Spleen (tissue), 11 donors: ENCODE measurements around the gene RPS3A. TPM values are rescaled to one million over a fixed set of nuclear protein-coding genes. Genes with fewer than 3 reads are reported as not detected.

Experiments
- DNase-seq: peaks from one replicate; pipeline ENCODE4 v3.0.0-alpha.2; 2020
- H3K27ac ChIP-seq, 8 donors: fragments of 200-600 bp; sonication (generic) in 7 of 8; 1 replicate in 4 of 8; 2 replicates in 4 of 8; pipeline versions ENCODE4 v1.5.0 to v1.8.0; 2016 to 2021; ENCODE audit warnings: inconsistent platforms in 4 of 8, mild to moderate bottlenecking in 4 of 8, moderate library complexity in 1 of 8
- H3K27me3 ChIP-seq, 7 donors: fragments of 200-600 bp; sonication (generic) in 6 of 7; replicated peaks in 1 of 7; 1 replicate in 4 of 7; 2 replicates in 3 of 7; pipeline versions ENCODE4 v1.5.0 to v1.8.0; 2016 to 2021; ENCODE audit warnings: inconsistent platforms in 3 of 7, mild to moderate bottlenecking in 1 of 7
- H3K36me3 ChIP-seq, 6 donors: fragments of 200-600 bp; sonication (generic) in 5 of 6; 1 replicate in 4 of 6; 2 replicates in 2 of 6; pipeline versions ENCODE4 v1.5.0 to v1.8.0; 2016 to 2021; ENCODE audit warnings: inconsistent platforms in 2 of 6
- H3K4me1 ChIP-seq, 6 donors: fragments of 200-600 bp; sonication (generic) in 5 of 6; 1 replicate in 3 of 6; 2 replicates in 3 of 6; pipeline versions ENCODE4 v1.5.0 to v1.8.0; 2016 to 2021; ENCODE audit warnings: inconsistent platforms in 3 of 6
- H3K4me3 ChIP-seq, 8 donors: fragments of 200-600 bp; sonication (generic) in 7 of 8; 1 replicate in 4 of 8; 2 replicates in 4 of 8; pipeline versions ENCODE4 v1.5.0 to v1.8.0; 2016 to 2021; ENCODE audit warnings: inconsistent platforms in 4 of 8, mild to moderate bottlenecking in 4 of 8, moderate library complexity in 2 of 8
- H3K9me3 ChIP-seq, 8 donors: fragments of 200-600 bp; sonication (generic) in 7 of 8; 1 replicate in 4 of 8; 2 replicates in 4 of 8; pipeline versions ENCODE4 v1.5.0 to v1.8.0; 2016 to 2021; ENCODE audit warnings: inconsistent platforms in 4 of 8
- POLR2A ChIP-seq, 3 donors: fragments of 450-650 bp; IDR thresholded peaks; one replicate each; pipeline ENCODE4 v1.5.1; 2017; ENCODE audit warnings: antibody characterized with exemption in 3 of 3, mild to moderate bottlenecking in 1 of 3
- POLR2AphosphoS5 ChIP-seq, 3 donors: sonication (generic); formaldehyde crosslinking; IDR thresholded peaks; one replicate each; pipeline ENCODE4 v1.5.1; 2017; ENCODE audit warnings: antibody characterized with exemption in 3 of 3
- WGBS, 5 donors: extraction: QIAGEN DNeasy Blood & Tissue Kit in 3 of 5; methylation state at CpG; one replicate each; pipeline versions ENCODE4 v1.1.5 to v1.1.7; 2013 to 2018; 5-methylcytosine and 5-hydroxymethylcytosine counted together
- intact Hi-C: fragments of 100-400 bp; cut with DNase I; formaldehyde crosslinking; loops from one replicate; pipeline ENCODE4 v1.15.0; 2023; ENCODE audit warnings: low total_unique reads
- polyA plus RNA-seq, 3 donors: library from polyadenylated mRNA; stranded (reverse); fragments of 200-250 nt; gene quantifications; one replicate each; pipeline ENCODE4 v1.2.1, GENCODE V29; 2013
- small RNA-seq, 4 donors: library from RNA; depleted of rRNA; stranded (forward); fragments of <200 nt; gene quantifications; one replicate each; pipeline ENCODE3, GENCODE V24; 2016
- total RNA-seq, 7 donors: library from RNA; depleted of rRNA in 3 of 7; stranded (reverse); fragments of >200 nt in 3 of 7; fragmentation: NEBNext Ultra II Directional in 4 of 7; extraction: Animal tissue kit (Norgen Biotek cat#: 25700) in 4 of 7; gene quantifications; one replicate each; pipeline versions ENCODE4 v1.1.0 to v1.2.1, GENCODE V29; 2016 to 2021
- TF ChIP-seq, protein P1 (sequence below), 11 experiments: fragments of 200-600 bp in 7 of 11; fragments of 450-650 bp in 4 of 11; sonication (generic) in 4 of 11; IDR thresholded peaks in 8 of 11; conservative IDR thresholded peaks in 3 of 11; 1 replicate in 7 of 11; 2 replicates in 4 of 11; pipeline versions ENCODE4 v1.4.0 to v1.8.0; 2016 to 2021; ENCODE audit warnings: antibody characterized with exemption in 11 of 11, inconsistent platforms in 4 of 11, mild to moderate bottlenecking in 1 of 11
- donor health status: healthy with polysubstance abuse.
- donor health status: DM: no; HTN: no; CAD: no; lungs with moderate emphysema.
- donor health status: DM: no; HTN: no; CAD: no.
- donor health status: Bipolar disorder and iron deficiency.
- donor health status: healthy.
- donor health status: DM: no; HTN: no; CAD: no.
- donor health status: DM: yes; HTN: yes; CAD: no.

Gene RPS3A
- total and polyA plus RNA-seq, 10 donors, result 1,748 to 7,791 (median 3,753) TPM

DNA sequence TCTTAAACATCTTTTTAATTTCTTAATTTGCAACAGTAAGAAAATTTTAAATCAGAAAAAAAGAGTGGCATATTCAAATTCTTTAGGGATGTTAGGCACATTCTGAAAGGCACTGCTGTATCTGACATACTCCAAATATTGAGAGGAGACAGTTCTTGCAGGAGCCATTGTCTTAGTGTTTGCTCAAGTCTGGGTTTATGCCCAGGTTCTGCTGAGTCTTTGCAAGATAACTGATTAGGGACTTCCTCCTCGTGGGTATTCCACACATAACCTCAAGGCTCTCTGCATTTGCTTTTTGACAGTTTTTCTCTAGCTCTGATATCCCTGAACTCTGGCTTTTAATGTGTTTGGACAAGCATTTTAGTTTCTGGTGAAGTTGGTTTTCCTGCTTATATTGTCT lies 52.6 kb downstream of the RPS3A start:
- no peak overlapping the region for H3K27ac ChIP-seq
- intact Hi-C loops, result no loop called here
- no peaks in the 10 kb centered on the region for H3K9me3 ChIP-seq
- H3K27me3 ChIP-seq, result no peaks in the 10 kb centered on the region
- H3K4me3 ChIP-seq, result no peak overlapping the region
- WGBS, 5 donors, result 2 to 9% (median 7%) methylated on average over 1 of the region's 1 CpG
- H3K36me3 ChIP-seq, result peaks cover 0 to 11% (median 0%) of the 10 kb centered on the region in 6 donors
- DNase-seq, result no peak
- TF ChIP-seq, protein P1, sequence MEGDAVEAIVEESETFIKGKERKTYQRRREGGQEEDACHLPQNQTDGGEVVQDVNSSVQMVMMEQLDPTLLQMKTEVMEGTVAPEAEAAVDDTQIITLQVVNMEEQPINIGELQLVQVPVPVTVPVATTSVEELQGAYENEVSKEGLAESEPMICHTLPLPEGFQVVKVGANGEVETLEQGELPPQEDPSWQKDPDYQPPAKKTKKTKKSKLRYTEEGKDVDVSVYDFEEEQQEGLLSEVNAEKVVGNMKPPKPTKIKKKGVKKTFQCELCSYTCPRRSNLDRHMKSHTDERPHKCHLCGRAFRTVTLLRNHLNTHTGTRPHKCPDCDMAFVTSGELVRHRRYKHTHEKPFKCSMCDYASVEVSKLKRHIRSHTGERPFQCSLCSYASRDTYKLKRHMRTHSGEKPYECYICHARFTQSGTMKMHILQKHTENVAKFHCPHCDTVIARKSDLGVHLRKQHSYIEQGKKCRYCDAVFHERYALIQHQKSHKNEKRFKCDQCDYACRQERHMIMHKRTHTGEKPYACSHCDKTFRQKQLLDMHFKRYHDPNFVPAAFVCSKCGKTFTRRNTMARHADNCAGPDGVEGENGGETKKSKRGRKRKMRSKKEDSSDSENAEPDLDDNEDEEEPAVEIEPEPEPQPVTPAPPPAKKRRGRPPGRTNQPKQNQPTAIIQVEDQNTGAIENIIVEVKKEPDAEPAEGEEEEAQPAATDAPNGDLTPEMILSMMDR (IDR thresholded peaks at IDR 0.05 in 8 of 11, conservative IDR thresholded peaks at IDR 0.05 in 3 of 11), result no peak
- TF ChIP-seq POLR2A (IDR thresholded peaks at IDR 0.05) (no peak), POLR2AphosphoS5 (IDR thresholded peaks at IDR 0.05) (no peak)
- H3K4me1 ChIP-seq, result no peaks in the 10 kb centered on the region

DNA sequence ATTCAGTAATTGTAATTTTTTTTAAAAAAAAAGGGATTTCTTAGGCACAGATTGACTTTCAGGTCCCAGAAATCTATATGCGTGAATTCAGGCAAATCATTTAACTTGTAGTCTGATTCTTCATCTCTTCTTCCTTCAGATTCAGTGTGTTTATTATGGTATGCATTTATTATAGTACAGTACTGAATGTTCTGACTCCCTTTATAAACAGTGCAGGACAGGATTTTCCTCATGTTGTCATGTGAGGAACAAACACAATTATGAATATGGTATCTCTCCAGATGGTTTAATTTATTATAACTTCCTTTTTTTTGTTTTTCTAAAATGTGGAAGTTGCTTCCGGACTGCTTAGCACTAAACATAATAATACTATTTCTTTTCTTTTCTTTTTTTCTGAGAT lies 54.2 kb downstream of the RPS3A start:
- no peak overlapping the region for H3K27ac ChIP-seq
- H3K4me3 ChIP-seq, result no peak overlapping the region
- no peaks in the 10 kb centered on the region for H3K27me3 ChIP-seq
- H3K36me3 ChIP-seq, result peaks cover 0 to 8% (median 0%) of the 10 kb centered on the region in 6 donors
- intact Hi-C loops, result no loop called here
- no peak for DNase-seq
- H3K4me1 ChIP-seq, result no peaks in the 10 kb centered on the region
- TF ChIP-seq, protein P1 (IDR thresholded peaks at IDR 0.05 in 8 of 11, conservative IDR thresholded peaks at IDR 0.05 in 3 of 11), result no peak
- no peak for TF ChIP-seq POLR2A (IDR thresholded peaks at IDR 0.05)
- TF ChIP-seq POLR2AphosphoS5 (IDR thresholded peaks at IDR 0.05), result no peak
- 55 to 81% (median 64%) methylated on average over 2 of the region's 2 CpGs for WGBS, 5 donors
- H3K9me3 ChIP-seq, result peaks cover 0 to 4% (median 0%) of the 10 kb centered on the region in 8 donors

Small RNA genes lying within 50 kb of the gene (small RNA-seq; reads per million reads assigned to genes)
- 0 reads per million in 4 donors for gene SNORD73A
- 0 to 1.1 (median 0.55) reads per million in 4 donors for gene SNORD73B

Other genes starting within 250 kb of the RPS3A start
- 10 to 100 TPM; 49.9 to 84.9 (median 59.2) TPM for gene LRBA, start 84.3 kb upstream of the RPS3A start, total RNA-seq
- 10 to 100 TPM in 2 of 3 donors, 1 to 10 TPM in 1; 8.2 to 11.6 (median 10.8) TPM for gene LRBA, start 84.3 kb upstream of the RPS3A start, polyA plus RNA-seq
- not detected for gene PRSS48, start 177.5 kb downstream of the RPS3A start, total RNA-seq
- not detected for gene PRSS48, start 177.5 kb downstream of the RPS3A start, polyA plus RNA-seq
- 10 to 100 TPM; 12.3 to 33.3 (median 17.4) TPM for gene SH3D19, start 226.0 kb downstream of the RPS3A start, total RNA-seq
- 1 to 10 TPM; 3.0 to 3.8 (median 3.5) TPM for gene SH3D19, start 226.0 kb downstream of the RPS3A start, polyA plus RNA-seq